ENCODE measurements around the gene EPHA6. TPM values are rescaled to one million over a fixed set of nuclear protein-coding genes. Genes with fewer than 3 reads are reported as not detected.

EPHA6 gene
- total and polyA plus RNA-seq, 7 donors = 0.04 TPM; not detected in 6

DNA sequence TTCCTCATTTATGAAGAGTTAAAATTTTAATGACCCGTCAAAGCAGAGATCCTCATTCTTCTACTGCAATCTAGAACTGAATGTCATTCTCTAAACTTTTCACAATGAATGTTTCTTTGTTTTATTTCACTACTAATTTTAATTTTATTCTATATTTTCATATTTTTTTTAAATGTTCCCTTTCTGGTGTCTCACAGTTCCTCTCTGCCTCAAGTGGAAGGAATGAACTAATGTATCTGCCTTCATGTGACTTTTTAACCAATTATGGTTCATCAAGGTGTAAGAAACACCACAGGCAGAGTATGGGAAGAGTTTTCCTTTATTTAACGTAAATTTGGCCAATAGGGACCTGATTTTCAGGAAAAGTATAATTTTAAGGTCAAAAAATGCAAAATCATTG is 441.7 kb downstream of the EPHA6 start:
- 64 to 70% (median 69%) methylated on average over 2 of the region's 2 CpGs for WGBS, 3 donors
- no peak for DNase-seq
- TF ChIP-seq, protein P1, sequence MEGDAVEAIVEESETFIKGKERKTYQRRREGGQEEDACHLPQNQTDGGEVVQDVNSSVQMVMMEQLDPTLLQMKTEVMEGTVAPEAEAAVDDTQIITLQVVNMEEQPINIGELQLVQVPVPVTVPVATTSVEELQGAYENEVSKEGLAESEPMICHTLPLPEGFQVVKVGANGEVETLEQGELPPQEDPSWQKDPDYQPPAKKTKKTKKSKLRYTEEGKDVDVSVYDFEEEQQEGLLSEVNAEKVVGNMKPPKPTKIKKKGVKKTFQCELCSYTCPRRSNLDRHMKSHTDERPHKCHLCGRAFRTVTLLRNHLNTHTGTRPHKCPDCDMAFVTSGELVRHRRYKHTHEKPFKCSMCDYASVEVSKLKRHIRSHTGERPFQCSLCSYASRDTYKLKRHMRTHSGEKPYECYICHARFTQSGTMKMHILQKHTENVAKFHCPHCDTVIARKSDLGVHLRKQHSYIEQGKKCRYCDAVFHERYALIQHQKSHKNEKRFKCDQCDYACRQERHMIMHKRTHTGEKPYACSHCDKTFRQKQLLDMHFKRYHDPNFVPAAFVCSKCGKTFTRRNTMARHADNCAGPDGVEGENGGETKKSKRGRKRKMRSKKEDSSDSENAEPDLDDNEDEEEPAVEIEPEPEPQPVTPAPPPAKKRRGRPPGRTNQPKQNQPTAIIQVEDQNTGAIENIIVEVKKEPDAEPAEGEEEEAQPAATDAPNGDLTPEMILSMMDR (IDR thresholded peaks at IDR 0.05) = no peak

DNA sequence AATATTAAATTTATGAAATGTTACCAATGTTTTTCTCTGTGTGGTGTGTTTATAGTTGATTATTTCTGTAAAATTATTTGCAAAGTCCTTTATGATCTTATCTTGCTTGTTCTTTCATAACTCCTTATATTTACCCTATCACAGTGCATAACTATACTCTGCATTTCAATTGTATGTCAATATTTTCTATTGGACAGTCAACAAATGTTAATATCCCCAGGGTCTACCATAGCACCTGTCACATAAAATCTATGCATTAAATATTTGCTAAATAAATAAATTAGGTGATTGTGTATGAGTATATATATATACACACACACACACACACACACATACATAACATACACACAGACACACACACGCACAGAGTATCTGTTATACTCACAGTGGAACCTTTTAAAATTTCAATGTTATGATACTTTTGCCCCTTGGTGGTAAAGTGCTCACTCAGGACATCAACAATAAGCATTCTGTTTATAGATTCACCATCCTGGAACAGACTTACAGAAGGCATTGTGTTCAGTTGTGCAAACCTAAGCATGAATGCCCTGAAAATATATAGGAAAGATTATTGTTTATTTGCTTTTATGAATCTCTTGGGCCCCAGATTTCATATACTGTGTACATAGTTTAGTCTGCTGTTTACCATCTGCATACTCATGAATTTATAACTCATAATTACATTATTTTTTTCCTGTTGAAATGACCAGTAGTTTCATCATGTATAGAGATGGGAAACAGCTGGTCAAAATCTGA is 443.7 kb downstream of the EPHA6 start:
- TF ChIP-seq, protein P1 (IDR thresholded peaks at IDR 0.05) = no peak
- DNase-seq (no peak), ATAC-seq (no peak)
- Histone ChIP-seq H3K27ac (no peak overlapping the region), H3K36me3 (ENCODE audit: insufficient read depth in 1 of 2, low read depth in 1 of 2) (no peaks in the 10 kb centered on the region), H3K27me3 (ENCODE audit: insufficient read depth in 3 of 3, low read length in 2 of 3) (no peaks in the 10 kb centered on the region), H3K4me3 (no peak overlapping the region), H3K4me1 (no peaks in the 10 kb centered on the region), H3K9me3 (no peaks in the 10 kb centered on the region)
- WGBS, 3 donors = 69 to 85% (median 75%) methylated on average over 1 of the region's 1 CpG
- intact Hi-C loops (cut with DNase I) = no loop called here

More for the DNA sequence above, 441.7 kb downstream of the EPHA6 start:
- no peak for ATAC-seq
- no peaks in the 10 kb centered on the region for H3K9me3 ChIP-seq
- H3K36me3 ChIP-seq (ENCODE audit: insufficient read depth in 1 of 2, low read depth in 1 of 2) = no peaks in the 10 kb centered on the region
- H3K27me3 ChIP-seq (ENCODE audit: insufficient read depth in 3 of 3, low read length in 2 of 3) = no peaks in the 10 kb centered on the region
- H3K27ac ChIP-seq = no peak overlapping the region
- no peaks in the 10 kb centered on the region for H3K4me1 ChIP-seq
- no peak overlapping the region for H3K4me3 ChIP-seq
- intact Hi-C loops (cut with DNase I) = no loop called here

DNA sequence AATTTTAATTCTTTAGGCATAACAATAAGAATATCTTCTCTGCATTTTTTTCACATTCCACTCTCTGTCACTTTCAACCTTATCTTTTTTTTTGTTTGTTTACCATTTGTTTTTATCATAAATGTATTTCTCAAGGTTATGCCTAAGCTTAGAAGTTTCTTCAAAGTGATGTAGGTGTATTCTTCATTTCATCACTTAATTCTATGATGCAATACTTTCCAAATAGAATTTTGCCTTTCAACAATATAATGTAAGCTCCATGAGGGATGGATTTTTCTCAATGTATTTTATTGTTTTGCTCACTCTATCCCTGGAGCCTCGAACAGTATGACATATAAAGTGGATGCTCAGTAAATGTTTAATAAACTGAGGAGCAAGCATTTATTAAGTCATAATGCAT is 444.9 kb downstream of the EPHA6 start:
- TF ChIP-seq, protein P1 (IDR thresholded peaks at IDR 0.05) = no peak
- Histone ChIP-seq H3K9me3 (no peaks in the 10 kb centered on the region), H3K27ac (no peak overlapping the region), H3K36me3 (ENCODE audit: insufficient read depth in 1 of 2, low read depth in 1 of 2) (no peaks in the 10 kb centered on the region), H3K4me3 (no peak overlapping the region), H3K4me1 (no peaks in the 10 kb centered on the region), H3K27me3 (ENCODE audit: insufficient read depth in 3 of 3, low read length in 2 of 3) (no peaks in the 10 kb centered on the region)
- no peak for ATAC-seq
- 57 to 73% (median 58%) methylated on average over 1 of the region's 1 CpG for WGBS, 3 donors
- intact Hi-C loops (cut with DNase I) = no loop called here
- DNase-seq = no peak

DNA sequence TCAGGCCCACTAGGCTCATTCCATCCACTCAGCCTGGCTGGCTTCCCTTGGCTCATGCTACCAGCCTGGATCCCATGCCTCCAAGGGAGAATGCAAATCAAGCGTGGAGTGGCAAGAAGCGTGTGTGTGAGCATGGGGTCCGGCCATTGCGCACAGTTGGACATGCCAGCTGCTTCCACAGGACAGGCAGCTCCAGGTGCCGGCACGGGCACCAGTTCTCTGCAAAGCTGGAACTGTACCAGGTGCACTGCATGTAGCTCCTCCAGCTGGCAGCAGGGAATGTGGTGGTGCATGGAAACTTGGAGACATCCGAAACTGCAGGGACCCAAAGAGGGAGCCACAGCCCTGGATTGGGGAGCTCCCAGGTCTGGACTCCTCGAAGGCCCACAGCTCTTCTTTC is 449.8 kb downstream of the EPHA6 start:
- intact Hi-C loops (cut with DNase I) = no loop called here
- no peak for DNase-seq

More for the DNA sequence above, 449.8 kb downstream of the EPHA6 start:
- H3K36me3 ChIP-seq (ENCODE audit: insufficient read depth in 1 of 2, low read depth in 1 of 2) = no peaks in the 10 kb centered on the region
- H3K9me3 ChIP-seq = no peaks in the 10 kb centered on the region
- H3K4me1 ChIP-seq = no peaks in the 10 kb centered on the region
- 40 to 64% (median 50%) methylated on average over 8 of the region's 8 CpGs for whole genome bisulfite sequencing, 3 donors
- H3K27ac ChIP-seq = no peak overlapping the region
- TF ChIP-seq, protein P1 (IDR thresholded peaks at IDR 0.05) = no peak
- no peaks in the 10 kb centered on the region for H3K27me3 ChIP-seq (ENCODE audit: insufficient read depth in 3 of 3, low read length in 2 of 3)
- no peak for ATAC-seq
- no peak overlapping the region for H3K4me3 ChIP-seq
